NCI-H2081 (cell line): Measurements from ENCODE around the gene PROSER1.
"Not testable (repeated sequence)": the region's sequence is repeated elsewhere in the genome, so short reads cannot be mapped to it uniquely, and the experiment has no call there.

Experiments used
- DNase-seq, 2 experiments: peaks; one replicate each; lab custom pipeline; 2025; lab: John Stamatoyannopoulos, UW

PROSER1 gene

DNA sequence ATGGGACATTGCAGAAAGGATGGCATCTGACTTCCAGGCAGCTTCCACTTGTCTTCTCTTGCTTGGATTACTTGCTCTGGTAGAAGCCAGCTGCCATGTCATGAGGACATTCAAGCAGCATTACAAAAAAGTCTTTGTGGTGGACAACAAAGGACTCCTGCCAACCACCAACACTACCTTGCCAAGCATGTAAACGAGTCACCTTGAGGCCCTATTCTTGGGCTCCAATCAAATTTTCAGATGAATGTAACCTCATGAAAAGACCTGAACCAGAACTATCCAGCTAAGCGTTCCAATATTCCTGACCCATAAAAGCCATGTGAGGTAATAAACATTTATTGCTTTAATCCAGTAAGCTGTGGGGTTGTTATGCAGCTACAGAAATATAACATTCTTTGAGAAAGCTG, 12.5 kb downstream of the PROSER1 start:
- DNase-seq: peak in 1 of 2 experiments; percentile 6

DNA sequence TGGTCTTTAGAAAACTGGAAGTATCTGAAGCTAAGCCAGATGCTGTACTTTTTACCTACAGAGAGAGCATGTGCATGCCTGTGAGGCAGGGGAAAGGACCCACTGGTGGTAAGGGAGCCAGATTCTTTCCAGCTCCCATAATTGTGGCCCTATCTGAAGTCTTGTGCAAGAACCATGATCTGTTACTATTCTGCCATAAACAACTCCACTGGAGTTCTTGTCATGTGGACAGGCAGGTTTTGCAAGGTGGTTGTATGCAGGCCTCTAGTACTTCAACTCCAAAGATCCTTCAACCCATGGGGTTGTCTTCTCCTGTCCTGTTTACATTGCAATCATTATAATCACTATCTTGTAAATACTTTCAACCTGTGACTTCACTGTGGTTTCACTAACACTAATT, 14.1 kb downstream of the PROSER1 start:
- DNase-seq: no peak

DNA sequence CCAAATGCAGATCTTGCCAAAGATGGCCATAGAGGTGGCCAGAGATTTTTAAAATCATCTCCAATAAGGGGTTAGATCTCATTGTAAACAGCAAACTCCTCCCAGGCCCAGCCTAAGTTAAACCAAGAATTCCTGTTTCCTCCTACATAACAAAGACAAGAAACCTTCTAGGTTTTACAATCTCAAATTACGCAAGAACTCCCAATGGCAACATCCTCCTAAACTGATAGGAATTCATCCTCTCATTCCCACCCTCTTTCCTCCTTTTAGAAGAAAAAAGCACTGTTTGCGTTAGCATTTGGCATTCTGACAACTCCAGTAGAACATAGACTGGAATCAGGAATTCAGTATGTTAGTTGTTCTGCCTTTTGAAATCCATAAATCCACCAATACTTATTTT, 14.6 kb downstream of the PROSER1 start:
- DNase-seq: no peak

DNA sequence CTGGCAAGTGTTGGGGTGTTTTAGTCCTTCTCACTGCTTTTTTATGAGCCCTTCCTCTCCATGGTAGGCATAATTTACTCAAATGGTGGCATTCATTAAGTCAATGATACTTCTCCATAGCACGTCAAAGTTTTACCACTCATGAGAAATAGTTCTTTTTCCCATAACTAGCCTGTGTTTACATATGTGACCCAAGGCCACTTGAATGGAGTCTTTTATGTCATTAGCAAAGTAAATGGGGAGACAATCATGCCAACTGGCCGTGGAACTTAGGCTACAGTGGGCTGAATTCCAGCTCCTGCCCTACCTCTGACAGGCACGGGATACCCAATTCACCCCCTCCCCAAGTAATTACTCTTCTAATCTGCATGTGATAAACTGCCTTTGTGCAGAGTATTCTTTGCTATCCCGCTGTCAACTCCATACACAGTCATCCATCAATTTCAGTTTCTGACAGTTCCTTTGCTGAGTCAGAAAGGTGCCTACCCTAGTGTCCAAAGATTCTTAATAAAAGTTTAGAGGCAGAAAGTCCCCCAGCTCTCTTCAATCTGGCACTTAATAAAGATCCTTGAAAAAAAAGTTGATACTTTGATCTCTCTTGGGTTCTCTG, 16.9 kb downstream of the PROSER1 start:
- DNase-seq: no peak

DNA sequence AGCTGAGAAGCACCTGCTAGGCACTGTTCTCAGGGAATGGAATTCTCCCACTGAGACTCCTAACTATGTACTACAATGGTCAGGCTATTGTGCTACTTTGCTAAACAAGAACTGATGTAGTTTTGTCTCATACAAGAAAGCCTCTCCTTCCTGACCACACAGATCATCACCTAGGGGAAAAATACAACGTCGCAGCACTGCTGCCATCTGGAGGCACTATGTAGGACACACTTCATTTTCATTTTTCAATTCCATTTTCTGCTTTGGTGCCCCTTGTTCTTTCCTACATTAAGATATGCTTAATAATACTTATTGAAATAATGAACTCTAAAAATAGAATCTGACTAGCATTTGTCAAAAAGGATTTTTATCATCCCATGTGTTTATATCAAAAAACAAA, 21.1 kb downstream of the PROSER1 start:
- DNase-seq: peak; percentile 27 to 49

DNA sequence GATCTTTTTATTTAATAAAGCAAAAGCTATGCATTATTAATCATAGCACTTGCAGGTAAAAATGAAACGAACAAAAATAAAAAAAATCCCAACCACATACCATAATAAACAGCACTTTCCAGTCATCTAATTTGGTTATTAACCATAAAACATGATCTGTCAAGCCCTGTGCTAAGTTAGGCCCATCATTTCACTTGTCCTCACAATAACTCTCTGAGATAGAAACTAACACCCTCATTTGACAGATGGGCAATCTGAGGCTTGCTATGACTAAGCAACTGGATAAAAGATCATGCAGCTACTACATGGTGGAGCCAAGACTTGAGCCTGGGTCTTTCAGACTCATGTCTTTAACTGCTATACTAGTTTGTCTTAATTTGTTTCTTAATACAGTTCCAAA, 21.8 kb downstream of the PROSER1 start:
- no peak for DNase-seq

DNA sequence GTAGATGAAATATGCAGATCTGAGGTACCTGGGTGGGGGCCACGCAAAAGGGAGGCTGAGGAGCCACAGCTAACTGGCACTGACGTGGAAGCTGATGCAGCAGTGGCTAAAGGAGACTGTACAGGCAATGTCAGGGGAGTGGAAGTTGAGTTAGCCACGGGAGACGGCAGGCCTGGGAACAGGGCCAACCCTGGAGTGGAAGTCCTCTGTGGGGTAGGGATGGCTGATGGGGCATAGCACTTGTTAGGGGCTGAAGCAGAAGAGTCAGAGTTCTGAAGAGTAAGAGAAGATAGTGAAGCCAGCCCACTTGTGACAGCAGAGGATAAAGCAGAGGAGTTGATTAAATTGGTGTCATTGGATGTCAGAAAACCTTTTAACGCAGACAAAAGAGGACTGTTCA, 24.4 kb downstream of the PROSER1 start:
- no peak for DNase-seq

DNA sequence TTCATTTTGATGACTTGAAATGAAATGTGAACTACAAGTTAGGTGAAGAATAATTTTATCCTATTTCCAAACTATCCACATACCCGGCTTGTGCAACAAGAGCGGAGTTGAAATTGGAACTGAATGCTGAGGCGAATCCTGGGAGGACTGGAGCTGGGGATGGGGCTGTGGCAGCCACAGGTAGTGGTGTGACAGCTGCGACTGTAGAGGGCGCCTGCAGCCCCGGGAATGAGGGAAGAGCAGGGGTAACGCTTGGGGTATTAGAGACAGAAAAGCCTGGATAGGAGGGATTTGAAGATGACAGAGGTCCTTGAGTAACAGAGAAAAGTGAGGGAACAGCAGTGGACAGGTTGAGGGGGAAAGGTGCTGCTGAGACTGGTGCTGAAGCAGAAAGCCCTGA, 25.3 kb downstream of the PROSER1 start:
- DNase-seq: no peak

DNA sequence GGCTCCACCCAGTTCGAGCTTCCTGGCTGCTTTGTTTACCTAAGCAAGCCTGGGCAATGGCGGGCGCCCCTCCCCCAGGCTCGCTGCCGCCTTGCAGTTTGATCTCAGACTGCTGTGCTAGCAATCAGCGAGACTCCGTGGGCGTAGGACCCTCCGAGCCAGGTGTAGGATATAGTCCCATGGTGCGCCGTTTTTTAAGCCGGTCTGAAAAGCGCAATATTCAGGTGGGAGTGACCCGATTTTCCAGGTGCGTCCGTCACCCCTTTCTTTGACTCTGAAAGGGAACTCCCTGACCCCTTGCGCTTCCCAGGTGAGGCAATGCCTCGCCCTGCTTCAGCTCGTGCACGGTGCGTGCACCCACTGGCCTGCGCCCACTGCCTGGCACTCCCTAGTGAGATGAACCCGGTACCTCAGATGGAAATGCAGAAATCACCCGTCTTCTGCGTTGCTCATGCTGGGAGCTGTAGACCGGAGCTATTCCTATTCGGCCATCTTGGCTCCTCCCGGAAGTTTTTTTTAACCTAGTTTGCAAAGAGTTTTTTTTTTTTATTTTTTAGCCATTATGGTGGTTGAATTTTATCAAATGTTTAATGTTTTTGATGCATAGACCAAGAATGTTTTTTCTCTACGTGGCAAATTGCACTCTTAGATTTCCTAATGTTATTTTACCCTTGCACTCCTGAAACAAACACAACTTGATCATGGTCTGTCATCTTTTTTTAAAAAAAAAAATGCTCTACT, 31.3 kb downstream of the PROSER1 start:
- DNase-seq: not testable (repeated sequence)

DNA sequence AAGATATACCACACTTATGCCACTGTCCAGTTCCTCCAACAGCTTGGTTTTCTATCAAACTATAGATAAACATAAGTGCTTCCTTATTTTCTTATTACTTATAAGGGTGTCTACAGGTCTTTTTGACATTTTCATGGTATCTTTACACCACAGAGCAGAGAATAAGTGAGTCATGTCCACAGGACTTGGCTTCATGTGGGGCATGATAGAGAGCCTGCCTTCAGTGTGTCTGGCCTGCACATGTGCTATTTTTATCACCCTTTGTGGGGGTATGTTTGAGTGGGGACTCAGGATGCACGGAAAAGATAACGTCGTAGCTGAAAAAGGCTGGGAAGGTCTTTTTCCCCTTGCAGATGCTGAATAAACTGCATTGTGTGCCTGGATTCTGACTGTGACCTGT, 39.1 kb downstream of the PROSER1 start:
- DNase-seq: no peak

DNA sequence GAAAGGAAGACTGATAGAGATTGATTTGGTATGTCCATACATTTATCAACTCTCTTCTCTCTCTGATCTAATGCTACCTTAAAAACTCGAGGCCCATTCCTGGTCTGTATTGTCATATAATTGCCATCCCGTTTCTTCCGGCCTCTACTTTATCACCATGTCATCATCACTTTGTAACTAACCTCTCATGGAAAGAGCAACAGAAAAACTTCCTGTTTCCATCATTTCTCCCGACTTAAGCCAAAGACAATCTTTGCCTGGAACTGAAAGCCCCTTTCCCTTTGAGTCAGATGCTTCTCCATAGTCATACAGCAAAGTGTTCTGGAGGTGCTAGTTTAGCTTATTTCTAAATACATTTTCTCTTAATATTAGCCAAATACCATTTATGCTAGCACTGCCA, 44.5 kb downstream of the PROSER1 start:
- DNase-seq: no peak

DNA sequence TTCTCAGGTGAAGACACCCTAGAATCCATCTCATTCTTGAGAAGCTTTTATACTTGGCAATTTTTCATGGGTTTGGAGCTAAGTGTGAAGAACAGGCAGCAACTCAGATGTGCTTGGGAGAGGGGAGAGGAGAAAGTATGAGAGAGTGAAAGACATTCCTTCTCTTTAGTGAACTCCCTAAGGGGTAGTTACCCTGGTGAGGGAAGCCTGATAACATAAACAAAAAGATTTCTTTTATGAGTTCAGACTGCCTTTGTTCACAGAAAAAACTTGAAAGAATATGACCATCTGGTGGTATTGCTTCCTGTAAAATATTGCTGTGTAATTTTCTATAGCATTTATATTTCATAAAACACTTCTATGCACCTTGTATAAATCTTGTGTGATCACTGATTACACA, 47.2 kb downstream of the PROSER1 start, which contains the start of gene STOML3:
Gene STOML3 (minus strand): TSS at position 139 of the 400 bp plus-strand sequence. CDS start 110 bp downstream, at position 29.
- no peak for DNase-seq

DNA sequence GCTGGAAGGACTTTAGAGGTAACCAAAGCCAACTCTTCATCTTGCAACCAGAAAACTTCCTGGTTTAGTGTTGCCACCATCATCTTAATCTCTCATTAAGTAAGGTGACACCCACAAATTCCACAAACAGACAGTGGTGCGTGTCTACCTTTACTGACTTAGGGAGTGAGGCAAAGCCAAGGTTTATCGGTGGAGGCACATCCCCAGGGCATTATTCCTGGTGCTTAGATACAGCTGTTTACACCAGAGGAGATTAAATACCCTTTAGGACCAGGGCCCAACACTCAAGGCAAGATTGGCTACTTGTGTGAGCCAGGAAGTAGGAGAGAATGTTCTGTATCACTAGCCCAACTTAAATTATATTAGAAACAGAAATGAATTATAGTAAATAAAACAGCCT, 56.8 kb downstream of the PROSER1 start:
- DNase-seq: peak; percentile 1 to 45

DNA sequence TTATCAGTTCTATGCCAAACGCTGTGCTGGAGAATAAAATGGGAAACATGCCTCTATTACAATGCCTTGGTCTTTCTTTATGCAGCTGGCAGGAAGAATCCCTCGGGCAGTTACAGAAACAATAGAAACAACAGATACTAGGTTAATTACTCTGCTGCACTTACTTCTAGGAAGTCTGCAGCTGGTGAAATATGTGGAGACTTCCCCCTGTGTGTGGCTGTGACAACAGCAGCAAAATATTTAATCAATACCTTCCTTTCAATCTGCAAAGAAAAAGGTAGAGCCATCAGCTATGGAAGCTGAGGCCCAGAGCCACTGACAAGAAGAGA, 57.2 kb downstream of the PROSER1 start:
- DNase-seq: peak; percentile 42 to 56

DNA sequence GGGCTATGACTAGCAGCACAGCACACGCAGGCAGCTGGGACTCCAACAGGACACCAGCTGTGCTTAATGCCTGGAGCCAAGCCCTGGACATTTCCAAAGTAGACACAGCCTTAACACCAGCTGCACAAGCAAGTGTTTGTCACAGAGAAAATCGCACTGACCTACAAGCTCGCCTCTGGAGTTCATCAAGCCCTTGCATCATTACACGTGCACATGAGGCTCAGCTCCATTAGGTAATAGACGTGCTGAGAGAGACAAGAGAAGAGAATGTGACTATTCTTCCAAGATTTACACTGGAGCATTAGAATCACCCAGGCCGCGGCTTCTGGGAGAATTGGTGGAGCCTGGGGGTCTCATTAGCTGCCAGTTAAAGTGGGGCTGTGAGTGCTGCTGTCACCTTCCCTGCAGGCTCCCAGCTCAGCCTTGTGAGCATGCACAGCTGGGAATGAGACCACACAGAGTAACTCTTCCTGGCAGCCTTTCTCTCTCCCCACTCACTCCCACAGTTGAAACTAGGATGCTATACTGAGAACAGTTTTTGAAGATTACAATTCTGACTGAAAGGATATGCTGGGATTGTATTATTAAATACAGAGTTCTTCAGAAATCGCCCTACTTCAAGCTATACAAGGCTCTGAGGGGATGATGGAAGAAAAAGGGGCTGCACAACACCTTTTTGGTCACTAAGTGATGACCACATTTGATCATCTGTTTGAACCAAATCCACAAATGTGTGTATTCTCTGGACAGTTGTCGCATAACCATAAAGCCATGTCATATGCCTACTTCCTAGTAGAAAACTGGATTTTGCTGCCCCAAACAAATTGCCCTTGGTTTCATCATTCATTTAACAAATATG, 57.8 kb downstream of the PROSER1 start:
- peak; percentile 74 to 92 for DNase-seq

DNA sequence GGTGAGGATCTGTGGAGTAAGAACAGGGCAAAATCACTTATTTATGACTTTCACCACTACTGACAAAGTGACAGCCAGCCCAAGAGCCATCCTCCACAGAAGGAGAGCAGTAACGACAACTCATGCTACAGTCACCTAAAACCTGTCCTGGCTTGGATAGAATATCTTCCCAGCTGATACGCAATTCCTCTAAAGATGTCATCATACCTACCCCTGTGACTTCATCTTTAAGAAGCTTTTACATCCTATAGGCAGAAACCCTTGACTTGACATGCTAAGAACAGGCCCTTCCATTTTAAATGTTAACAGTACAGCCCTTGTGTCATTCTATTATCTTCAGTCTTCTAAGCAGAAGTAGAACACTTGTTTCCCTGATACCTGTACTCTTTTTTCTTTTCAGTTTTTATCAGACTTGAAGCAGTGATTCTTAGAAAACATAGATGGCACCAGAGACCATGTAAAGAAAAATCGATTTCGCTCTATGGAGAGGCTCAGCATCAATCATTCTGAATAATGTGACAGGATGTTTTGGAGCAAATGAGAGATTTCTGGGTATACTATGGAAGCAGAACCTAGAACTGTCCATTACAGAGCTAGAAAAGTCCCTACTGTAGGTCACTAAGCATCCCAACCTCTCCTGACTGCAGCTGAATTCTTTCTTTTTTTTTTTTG, 67.4 kb downstream of the PROSER1 start:
- DNase-seq: peak in 1 of 2 experiments; percentile 1

DNA sequence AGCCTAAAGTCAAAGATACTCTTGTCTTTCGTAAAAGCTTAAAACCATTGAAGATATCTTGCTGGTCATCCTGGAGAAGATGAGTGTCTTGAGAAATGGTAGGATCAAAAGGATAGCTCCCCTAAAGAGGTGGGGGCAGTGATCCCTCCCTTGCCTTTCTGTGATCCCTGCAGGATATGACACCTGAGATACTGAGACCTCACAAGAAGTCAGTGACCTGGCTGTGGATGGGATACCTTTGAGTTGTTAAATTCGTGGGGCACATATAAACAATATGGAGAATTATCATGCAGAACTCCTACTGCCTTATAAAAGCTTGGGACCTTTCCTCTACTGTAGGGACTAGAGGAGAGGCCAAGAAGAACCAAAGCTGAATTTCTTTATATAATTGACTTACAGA, 68.7 kb downstream of the PROSER1 start:
- no peak for DNase-seq

DNA sequence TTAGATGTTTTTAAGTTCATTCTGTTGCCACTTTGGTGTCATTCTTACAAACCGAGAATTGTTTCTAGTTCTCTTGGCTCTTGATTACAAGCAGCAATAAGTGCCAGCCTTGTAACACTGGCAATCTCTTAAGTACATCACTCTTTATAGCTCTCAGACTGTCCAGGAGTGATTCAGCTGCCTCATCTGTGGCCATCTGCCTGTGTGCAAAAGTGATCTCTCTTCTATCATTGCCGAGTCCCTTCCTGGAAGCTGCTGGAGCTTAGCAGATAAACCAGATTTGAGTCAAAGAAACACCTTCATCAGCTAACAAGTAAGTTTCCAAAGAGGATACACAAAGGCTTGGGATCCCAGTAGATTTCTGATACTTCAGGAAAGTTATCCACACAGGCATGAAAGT, 70.4 kb downstream of the PROSER1 start:
- DNase-seq: no peak

DNA sequence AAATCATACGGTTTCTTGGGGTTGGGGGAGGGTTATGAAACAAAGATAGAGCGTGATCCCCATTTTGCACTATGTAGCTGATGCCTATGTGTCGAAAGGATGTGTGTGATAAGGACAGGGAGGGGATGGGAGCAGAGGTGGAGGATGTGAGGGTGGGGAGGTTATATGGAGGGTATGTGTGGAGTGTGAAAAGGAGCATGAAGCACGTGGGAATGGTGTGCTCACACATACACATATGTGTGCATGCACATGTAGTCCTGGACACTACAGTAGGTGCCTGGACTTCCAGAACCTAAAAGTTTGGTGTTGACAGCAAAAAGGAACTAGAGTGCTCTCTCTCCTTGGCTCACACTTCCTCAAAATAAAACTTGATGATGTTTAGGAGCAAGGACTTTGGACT, 72.6 kb downstream of the PROSER1 start:
- DNase-seq: no peak

DNA sequence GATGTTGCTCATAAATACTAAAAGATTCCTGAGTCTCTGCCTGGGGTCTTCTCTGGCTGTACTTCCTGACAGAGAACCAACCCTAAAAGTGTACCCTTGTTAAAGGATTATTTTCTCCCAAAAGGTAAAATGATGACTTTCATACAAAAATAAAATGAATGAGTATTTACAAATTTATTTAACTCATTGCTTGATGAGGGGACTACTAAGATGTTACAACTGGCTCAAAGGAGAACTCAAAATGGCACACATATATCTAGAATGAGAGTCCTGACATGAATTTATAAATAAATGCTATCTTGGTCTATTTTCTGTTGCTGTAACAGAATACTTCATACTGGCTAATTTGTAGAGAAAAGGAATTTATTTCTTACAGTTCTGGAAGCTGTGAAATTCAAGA, 77.7 kb downstream of the PROSER1 start:
- no peak for DNase-seq
